ENCODE measurements around the gene ZHX3. TPM values are rescaled to one million over a fixed set of nuclear protein-coding genes. Genes with fewer than 3 reads are reported as not detected.

ZHX3 gene
- total and polyA plus RNA-seq, 2 of the 13 experiments (the other 11 are each of a cell fraction or from before 2014, with no cell fraction given), result 8.4 to 11.7 TPM

DNA sequence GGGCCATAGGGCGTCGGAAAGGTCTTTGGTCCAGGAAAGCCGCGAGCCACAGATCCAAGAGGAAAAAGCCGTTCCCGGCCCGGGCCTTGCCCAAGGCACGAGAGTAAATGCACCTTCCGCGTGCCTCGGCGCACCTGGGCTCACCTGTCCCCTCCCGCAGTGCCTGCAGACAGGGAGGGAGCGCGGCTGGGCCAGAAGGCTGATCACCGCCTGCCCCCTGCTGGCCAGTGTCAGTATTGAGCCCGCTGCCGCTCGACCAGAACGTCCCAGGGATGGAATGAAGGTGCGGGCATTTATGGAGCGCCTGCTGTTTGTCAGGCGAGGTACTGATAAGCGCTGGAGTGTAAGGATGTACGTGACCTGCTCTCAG lies 22.4 kb upstream of the ZHX3 start (continued):
- TF ChIP-seq ZNF251 (CRISPR knock-in tag; IDR thresholded peaks at IDR 0.05) (no peak), SPEN (CRISPR knock-in tag; IDR thresholded peaks at IDR 0.05; ENCODE audit: low read depth) (peak; percentile 69), ZNF264 (CRISPR knock-in tag; IDR thresholded peaks at IDR 0.05) (no peak), ZNF432 (CRISPR knock-in tag; IDR thresholded peaks at IDR 0.05; ENCODE audit: borderline replicate concordance) (no peak), ZNF33A (CRISPR knock-in tag; IDR thresholded peaks at IDR 0.05; ENCODE audit: borderline replicate concordance) (no peak), ZMYM4 (CRISPR knock-in tag; IDR thresholded peaks at IDR 0.05) (peak; percentile 60), GFI1 (CRISPR knock-in tag; IDR thresholded peaks at IDR 0.05; ENCODE audit: borderline replicate concordance) (peak; percentile 85), SUZ12 (IDR thresholded peaks at IDR 0.05; ENCODE audit: low read depth, low read length) (peak; percentile 33), HNF4G (IDR thresholded peaks at IDR 0.05; ENCODE audit: borderline replicate concordance, low read depth, low read length) (no peak), HNF4G (CRISPR knock-in tag; IDR thresholded peaks at IDR 0.05; ENCODE audit: borderline replicate concordance, low read depth) (peak; percentile 56; the same call in 1 of the 2 replicates), TARDBP (CRISPR knock-in tag; IDR thresholded peaks at IDR 0.05) (0 out of 2 replicates have a peak, but pooled peaks have one; percentile 23), CREB1 (IDR thresholded peaks at IDR 0.05) (no peak), CREB1 (CRISPR knock-in tag; IDR thresholded peaks at IDR 0.05) (no peak), JUNB (CRISPR knock-in tag; IDR thresholded peaks at IDR 0.05; ENCODE audit: borderline replicate concordance) (no peak), NR2C2 (CRISPR knock-in tag; IDR thresholded peaks at IDR 0.05; ENCODE audit: borderline replicate concordance) (no peak), PAF1 (CRISPR knock-in tag; IDR thresholded peaks at IDR 0.05) (no peak), RXRA (CRISPR knock-in tag; IDR thresholded peaks at IDR 0.05) (peak; percentile 76), RAD51 (IDR thresholded peaks at IDR 0.05; ENCODE audit: borderline replicate concordance) (no peak), ELK4 (CRISPR knock-in tag; IDR thresholded peaks at IDR 0.05; ENCODE audit: borderline replicate concordance) (no peak), ERF (CRISPR knock-in tag; IDR thresholded peaks at IDR 0.05) (peak; percentile 44), SMAD9 (CRISPR knock-in tag; IDR thresholded peaks at IDR 0.05) (no peak), ATF7-NPFF (CRISPR knock-in tag; IDR thresholded peaks at IDR 0.05; ENCODE audit: low read depth) (no peak), TBL1XR1 (IDR thresholded peaks at IDR 0.05; ENCODE audit: borderline replicate concordance, low read length, partially characterized antibody) (no peak), ZBTB8A (CRISPR knock-in tag; IDR thresholded peaks at IDR 0.05; ENCODE audit: borderline replicate concordance, low read depth) (no peak)
- TF ChIP-seq, protein P1, sequence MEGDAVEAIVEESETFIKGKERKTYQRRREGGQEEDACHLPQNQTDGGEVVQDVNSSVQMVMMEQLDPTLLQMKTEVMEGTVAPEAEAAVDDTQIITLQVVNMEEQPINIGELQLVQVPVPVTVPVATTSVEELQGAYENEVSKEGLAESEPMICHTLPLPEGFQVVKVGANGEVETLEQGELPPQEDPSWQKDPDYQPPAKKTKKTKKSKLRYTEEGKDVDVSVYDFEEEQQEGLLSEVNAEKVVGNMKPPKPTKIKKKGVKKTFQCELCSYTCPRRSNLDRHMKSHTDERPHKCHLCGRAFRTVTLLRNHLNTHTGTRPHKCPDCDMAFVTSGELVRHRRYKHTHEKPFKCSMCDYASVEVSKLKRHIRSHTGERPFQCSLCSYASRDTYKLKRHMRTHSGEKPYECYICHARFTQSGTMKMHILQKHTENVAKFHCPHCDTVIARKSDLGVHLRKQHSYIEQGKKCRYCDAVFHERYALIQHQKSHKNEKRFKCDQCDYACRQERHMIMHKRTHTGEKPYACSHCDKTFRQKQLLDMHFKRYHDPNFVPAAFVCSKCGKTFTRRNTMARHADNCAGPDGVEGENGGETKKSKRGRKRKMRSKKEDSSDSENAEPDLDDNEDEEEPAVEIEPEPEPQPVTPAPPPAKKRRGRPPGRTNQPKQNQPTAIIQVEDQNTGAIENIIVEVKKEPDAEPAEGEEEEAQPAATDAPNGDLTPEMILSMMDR (CRISPR knock-in tag; IDR thresholded peaks at IDR 0.05), result peak; percentile 100
- TF ChIP-seq, protein P2, sequence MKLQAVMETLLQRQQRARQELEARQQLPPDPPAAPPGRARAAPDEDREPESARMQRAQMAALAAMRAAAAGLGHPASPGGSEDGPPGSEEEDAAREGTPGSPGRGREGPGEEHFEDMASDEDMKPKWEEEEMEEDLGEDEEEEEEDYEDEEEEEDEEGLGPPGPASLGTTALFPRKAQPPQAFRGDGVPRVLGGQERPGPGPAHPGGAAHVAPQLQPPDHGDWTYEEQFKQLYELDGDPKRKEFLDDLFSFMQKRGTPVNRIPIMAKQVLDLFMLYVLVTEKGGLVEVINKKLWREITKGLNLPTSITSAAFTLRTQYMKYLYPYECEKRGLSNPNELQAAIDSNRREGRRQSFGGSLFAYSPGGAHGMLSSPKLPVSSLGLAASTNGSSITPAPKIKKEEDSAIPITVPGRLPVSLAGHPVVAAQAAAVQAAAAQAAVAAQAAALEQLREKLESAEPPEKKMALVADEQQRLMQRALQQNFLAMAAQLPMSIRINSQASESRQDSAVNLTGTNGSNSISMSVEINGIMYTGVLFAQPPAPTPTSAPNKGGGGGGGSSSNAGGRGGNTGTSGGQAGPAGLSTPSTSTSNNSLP (IDR thresholded peaks at IDR 0.05; ENCODE audit: low read depth, low read length), result peak; percentile 64; the same call in 1 of the 2 replicates
- TF ChIP-seq, protein P3, sequence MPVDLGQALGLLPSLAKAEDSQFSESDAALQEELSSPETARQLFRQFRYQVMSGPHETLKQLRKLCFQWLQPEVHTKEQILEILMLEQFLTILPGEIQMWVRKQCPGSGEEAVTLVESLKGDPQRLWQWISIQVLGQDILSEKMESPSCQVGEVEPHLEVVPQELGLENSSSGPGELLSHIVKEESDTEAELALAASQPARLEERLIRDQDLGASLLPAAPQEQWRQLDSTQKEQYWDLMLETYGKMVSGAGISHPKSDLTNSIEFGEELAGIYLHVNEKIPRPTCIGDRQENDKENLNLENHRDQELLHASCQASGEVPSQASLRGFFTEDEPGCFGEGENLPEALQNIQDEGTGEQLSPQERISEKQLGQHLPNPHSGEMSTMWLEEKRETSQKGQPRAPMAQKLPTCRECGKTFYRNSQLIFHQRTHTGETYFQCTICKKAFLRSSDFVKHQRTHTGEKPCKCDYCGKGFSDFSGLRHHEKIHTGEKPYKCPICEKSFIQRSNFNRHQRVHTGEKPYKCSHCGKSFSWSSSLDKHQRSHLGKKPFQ (CRISPR knock-in tag; IDR thresholded peaks at IDR 0.05; ENCODE audit: insufficient replicate concordance), result no peak
